Small intestine (tissue), 7 donors: ENCODE data around the gene SHTN1. TPM values are rescaled to one million over a fixed set of nuclear protein-coding genes. Genes with fewer than 3 reads are reported as not detected.
A peak's percentile ranks its signal among the peaks of the same experiment; 100 is the strongest.

Source experiments
- DNase-seq, 2 donors: peaks; one replicate each; pipeline versions ENCODE4 v3.0.0 to v3.0.0-alpha.2; 2013
- FAIRE-seq: peaks from 2 replicates; lab custom pipeline; 2012; peaks lifted over from hg19 to GRCh38; lab: Jason Lieb, UNC
- H3K27ac ChIP-seq, 3 donors: one replicate each; pipeline ENCODE4 v1.5.1; 2013; ENCODE audit warnings: low read length in 2 of 3, mild to moderate bottlenecking in 2 of 3, control low read depth in 1 of 3, inconsistent platforms in 1 of 3, low read depth in 1 of 3, moderate library complexity in 1 of 3
- H3K27me3 ChIP-seq, 3 donors: one replicate each; pipeline ENCODE4 v1.6.1; 2013; ENCODE audit warnings: low read length in 3 of 3, inconsistent platforms in 1 of 3; ENCODE audit not compliant: control insufficient read depth in 3 of 3, insufficient read depth in 3 of 3
- H3K36me3 ChIP-seq, 3 donors: one replicate each; pipeline ENCODE4 v1.6.1; 2013; ENCODE audit warnings: low read length in 3 of 3, inconsistent platforms in 1 of 3, low read depth in 1 of 3, mild to moderate bottlenecking in 1 of 3, moderate library complexity in 1 of 3; ENCODE audit not compliant: control insufficient read depth in 3 of 3, insufficient read depth in 2 of 3
- H3K4me1 ChIP-seq, 3 donors: one replicate each; pipeline ENCODE4 v1.6.1; 2013; ENCODE audit warnings: low read length in 2 of 3, inconsistent platforms in 1 of 3, low read depth in 1 of 3, mild to moderate bottlenecking in 1 of 3, moderate library complexity in 1 of 3; ENCODE audit not compliant: control insufficient read depth in 3 of 3, insufficient read depth in 2 of 3
- H3K4me3 ChIP-seq, 3 donors: one replicate each; pipeline ENCODE4 v1.5.1; 2013; ENCODE audit warnings: low read length in 3 of 3, control low read depth in 1 of 3, inconsistent platforms in 1 of 3, low read depth in 1 of 3, mild to moderate bottlenecking in 1 of 3, moderate library complexity in 1 of 3
- H3K9me3 ChIP-seq, 2 donors: one replicate each; pipeline ENCODE4 v1.6.1; 2013; ENCODE audit warnings: low read depth in 1 of 2, low read length in 1 of 2; ENCODE audit not compliant: control insufficient read depth in 2 of 2, insufficient read depth in 1 of 2
- WGBS, 3 donors: extraction: QIAGEN DNeasy Blood & Tissue Kit; methylation state at CpG; one replicate each; pipeline ENCODE4 v1.1.7; 2013; 5-methylcytosine and 5-hydroxymethylcytosine counted together
- polyA plus RNA-seq, 4 donors: library from polyadenylated mRNA; stranded (reverse) in 3 of 4; unstranded in 1 of 4; fragments of 200-250 nt in 3 of 4; fragments of 120-200 nt in 1 of 4; gene quantifications; one replicate each; pipeline versions ENCODE4 v1.2.1 to v1.2.3, GENCODE V29; 2013
- donor health status: healthy with polysubstance abuse.
- donor health status: control.
- donor health status: control.
- donor health status: Bipolar disorder and iron deficiency.
- donor health status: healthy.

SHTN1 gene
- polyA plus RNA-seq, 4 donors = 8.9 to 47.9 (median 9.8) TPM

- no peaks in the 10 kb centered on the region for H3K4me1 ChIP-seq
- 70 to 80% (median 72%) methylated on average over 1 of the region's 1 CpG for WGBS, 3 donors
- no peaks in the 10 kb centered on the region for H3K27me3 ChIP-seq
- FAIRE-seq (no peak), DNase-seq (no peak)
- H3K36me3 ChIP-seq = peaks cover 2 to 17% (median 5%) of the 10 kb centered on the region in 3 donors
- no peaks in the 10 kb centered on the region for H3K9me3 ChIP-seq
- H3K27ac ChIP-seq = no peak overlapping the region
- H3K4me3 ChIP-seq = no peak overlapping the region
These were observed 95.7 kb downstream of the SHTN1 start for GRCh38 chr10:116909307-116909706.

GRCh38 chr10:116907245-116907987, 97.6 kb downstream of the SHTN1 start:
- Histone ChIP-seq H3K27ac (no peak overlapping the region), H3K36me3 (peaks cover 2 to 9% (median 4%) of the 10 kb centered on the region in 3 donors), H3K27me3 (no peaks in the 10 kb centered on the region), H3K4me3 (no peak overlapping the region), H3K4me1 (no peaks in the 10 kb centered on the region), H3K9me3 (no peaks in the 10 kb centered on the region)
- FAIRE-seq (no peak), DNase-seq (no peak)
- 79 to 93% (median 79%) methylated on average over 6 of the region's 6 CpGs for WGBS, 3 donors

GRCh38 chr10:116905845-116906210, 99.2 kb downstream of the SHTN1 start:
- no peak for DNase-seq
- H3K36me3 ChIP-seq = peaks cover 2 to 6% (median 2%) of the 10 kb centered on the region in 3 donors
- H3K27ac ChIP-seq = no peak overlapping the region
- WGBS, 3 donors = 90 to 96% (median 95%) methylated on average over 3 of the region's 3 CpGs
- no peaks in the 10 kb centered on the region for H3K4me1 ChIP-seq
- no peaks in the 10 kb centered on the region for H3K9me3 ChIP-seq
- FAIRE-seq = no peak
- no peaks in the 10 kb centered on the region for H3K27me3 ChIP-seq
- no peak overlapping the region for H3K4me3 ChIP-seq

GRCh38 chr10:116899626-116900025, 105.4 kb downstream of the SHTN1 start:
- peaks cover 0 to 6% (median 2%) of the 10 kb centered on the region in 3 donors for H3K36me3 ChIP-seq
- H3K9me3 ChIP-seq = no peaks in the 10 kb centered on the region
- H3K27me3 ChIP-seq = no peaks in the 10 kb centered on the region
- DNase-seq (no peak), FAIRE-seq (no peak)
- H3K4me3 ChIP-seq = no peak overlapping the region
- no peak overlapping the region for H3K27ac ChIP-seq
- WGBS, 3 donors = 83 to 90% (median 88%) methylated on average over 4 of the region's 4 CpGs
- H3K4me1 ChIP-seq = no peaks in the 10 kb centered on the region

GRCh38 chr10:116893686-116894037, 111.3 kb downstream of the SHTN1 start:
- no peak overlapping the region for H3K27ac ChIP-seq
- H3K36me3 ChIP-seq = peaks cover 0 to 3% (median 0%) of the 10 kb centered on the region in 3 donors
- no peaks in the 10 kb centered on the region for H3K4me1 ChIP-seq
- no peak for DNase-seq
- FAIRE-seq = no peak
- no peaks in the 10 kb centered on the region for H3K27me3 ChIP-seq
- no peaks in the 10 kb centered on the region for H3K9me3 ChIP-seq
- H3K4me3 ChIP-seq = no peak overlapping the region

DNA sequence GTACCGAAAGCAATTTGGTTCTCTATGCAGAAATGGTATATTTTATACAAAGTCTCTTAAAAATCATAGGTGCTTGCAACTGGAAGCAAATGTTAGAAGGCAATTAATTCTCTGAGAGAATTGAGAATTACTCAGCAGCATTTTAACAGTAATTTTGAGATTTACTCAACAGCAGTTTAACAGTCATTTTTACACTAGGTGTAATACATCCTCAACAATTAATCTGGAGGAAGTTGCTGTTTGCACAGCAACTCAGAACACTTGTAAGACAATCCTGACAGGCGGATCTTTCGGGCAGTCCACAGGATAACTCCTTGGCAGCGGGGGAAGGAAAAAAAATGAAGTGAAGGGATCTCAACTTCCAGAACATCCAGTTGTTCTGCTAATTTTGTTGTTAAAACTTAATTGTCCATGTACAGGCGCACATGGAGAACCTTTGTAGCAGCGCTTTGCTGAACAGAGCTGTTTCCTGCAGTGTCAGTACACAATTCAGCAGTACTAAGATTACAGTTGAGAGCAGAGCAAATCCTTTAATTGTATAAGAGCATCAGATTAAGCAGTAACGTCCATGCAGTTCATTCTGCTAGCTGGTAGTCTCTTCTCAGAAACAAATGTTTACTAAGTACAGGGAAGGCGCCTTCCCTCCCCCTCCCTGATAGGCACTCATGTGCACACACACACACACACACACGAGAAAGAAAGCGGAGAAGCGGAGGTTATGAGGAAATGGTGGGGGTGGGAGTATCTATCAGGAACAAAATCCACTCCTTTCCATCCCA, 111.9 kb downstream of the SHTN1 start:
- Histone ChIP-seq H3K36me3 (peaks cover 0 to 3% (median 0%) of the 10 kb centered on the region in 3 donors), H3K27ac (no peak overlapping the region), H3K4me3 (no peak overlapping the region), H3K4me1 (no peaks in the 10 kb centered on the region), H3K27me3 (no peaks in the 10 kb centered on the region), H3K9me3 (no peaks in the 10 kb centered on the region)
- WGBS, 3 donors = 53 to 83% (median 70%) methylated on average over 11 of the region's 11 CpGs
- peak in 1 of 2 donors; percentile 15 for DNase-seq
- no peak for FAIRE-seq

DNA sequence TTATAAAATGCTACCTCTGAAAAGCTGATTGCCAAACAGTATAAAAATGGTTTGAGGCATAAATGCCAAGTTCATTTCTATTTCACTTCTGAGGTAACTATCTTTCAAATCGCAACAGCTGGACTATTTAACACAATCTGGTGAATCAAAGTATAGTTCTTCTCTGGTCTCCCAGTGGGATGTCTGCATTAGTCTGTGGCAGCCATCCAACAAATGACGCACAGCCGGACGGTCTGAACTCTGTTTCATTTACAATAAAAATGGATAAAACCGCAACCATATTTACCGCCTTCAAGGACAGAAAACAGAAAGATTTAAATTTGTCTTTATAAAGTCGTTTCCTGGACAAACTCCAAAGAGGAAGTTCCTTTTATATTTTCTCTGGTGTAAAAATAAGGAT, 113.8 kb downstream of the SHTN1 start:
- FAIRE-seq = no peak
- peak in 1 of 2 donors; percentile 37 for DNase-seq
- no peaks in the 10 kb centered on the region for H3K9me3 ChIP-seq
- WGBS, 3 donors = 27 to 75% (median 55%) methylated on average over 7 of the region's 7 CpGs
- H3K27ac ChIP-seq = no peak overlapping the region
- H3K4me3 ChIP-seq = no peak overlapping the region
- peaks cover 0 to 3% (median 0%) of the 10 kb centered on the region in 3 donors for H3K36me3 ChIP-seq
- no peaks in the 10 kb centered on the region for H3K4me1 ChIP-seq
- no peaks in the 10 kb centered on the region for H3K27me3 ChIP-seq

DNA sequence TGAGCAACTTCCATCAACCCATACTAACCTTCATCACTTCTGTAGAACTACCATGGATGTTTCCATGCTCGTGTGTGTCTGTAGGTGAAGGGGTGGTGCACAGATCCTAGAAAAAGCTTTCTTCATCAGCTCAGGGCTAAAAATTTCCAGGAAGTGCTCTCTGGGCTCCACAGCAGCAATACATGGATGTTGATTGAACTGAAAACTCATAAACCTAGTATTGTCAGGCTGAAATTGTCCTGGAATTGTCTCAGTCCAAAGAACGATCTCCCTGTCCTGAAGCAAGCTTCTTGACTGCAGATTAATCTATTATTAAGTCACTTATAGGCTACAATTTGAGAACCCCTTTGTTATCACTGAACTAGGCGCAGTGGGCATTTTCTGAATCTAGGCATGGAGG, 115.9 kb downstream of the SHTN1 start:
- Histone ChIP-seq H3K36me3 (peaks cover 0 to 3% (median 0%) of the 10 kb centered on the region in 3 donors), H3K27me3 (no peaks in the 10 kb centered on the region), H3K4me1 (no peaks in the 10 kb centered on the region), H3K27ac (peak overlapping the region in 1 of 3 donors; percentile 2), H3K4me3 (no peak overlapping the region), H3K9me3 (no peaks in the 10 kb centered on the region)
- WGBS, 3 donors = 62 to 78% (median 65%) methylated on average over 3 of the region's 3 CpGs
- DNase-seq (no peak), FAIRE-seq (no peak)
